Adrenal gland (tissue), 12 donors: ENCODE measurements around the gene KCTD10. TPM values are rescaled to one million over a fixed set of nuclear protein-coding genes. Genes with fewer than 3 reads are reported as not detected.

Experiments used
- DNase-seq, 7 donors: peaks; one replicate each; pipeline ENCODE4 v3.0.0-alpha.2; 2019 to 2020
- H3K27ac ChIP-seq, 5 donors: fragments of 200-600 bp; sonication (generic) in 4 of 5; 1 replicate in 3 of 5; 2 replicates in 2 of 5; pipeline versions ENCODE4 v1.5.1 to v1.8.0; 2016 to 2020; ENCODE audit warnings: mild to moderate bottlenecking in 1 of 5
- H3K27me3 ChIP-seq: fragments of 200-600 bp; 2 replicates; pipeline ENCODE4 v1.8.0; 2021
- H3K36me3 ChIP-seq, 2 donors: fragments of 200-600 bp; replicated peaks in 1 of 2; 1 replicate in 1 of 2; 2 replicates in 1 of 2; pipeline versions ENCODE4 v1.5.1 to v1.8.0; 2018 to 2022
- H3K4me1 ChIP-seq, 2 donors: fragments of 200-600 bp; replicated peaks in 1 of 2; 1 replicate in 1 of 2; 2 replicates in 1 of 2; pipeline versions ENCODE4 v1.5.1 to v1.8.0; 2018 to 2021
- H3K4me3 ChIP-seq, 4 donors: fragments of 200-600 bp; sonication (generic) in 3 of 4; one replicate each; pipeline ENCODE4 v1.5.1; 2016 to 2018
- H3K9me3 ChIP-seq, 3 donors: fragments of 200-600 bp; sonication (generic) in 1 of 3; replicated peaks in 1 of 3; 1 replicate in 2 of 3; 2 replicates in 1 of 3; pipeline versions ENCODE4 v1.5.1 to v1.8.0; 2016 to 2021
- POLR2A ChIP-seq, 2 donors: fragments of 450-650 bp; IDR thresholded peaks; one replicate each; pipeline ENCODE4 v1.6.1; 2017; ENCODE audit warnings: antibody characterized with exemption in 2 of 2, mild to moderate bottlenecking in 2 of 2, moderate library complexity in 1 of 2
- WGBS, 4 donors: extraction: QIAGEN DNeasy Blood & Tissue Kit in 2 of 4; methylation state at CpG; one replicate each; pipeline versions ENCODE4 v1.1.5 to v1.1.7; 2013 to 2017; 5-methylcytosine and 5-hydroxymethylcytosine counted together
- intact Hi-C, 2 donors: fragments of 100-400 bp; cut with DNase I; formaldehyde crosslinking; loops; one replicate each; pipeline versions ENCODE4 v1.14.1 to v1.15.0; 2022 to 2023
- polyA plus RNA-seq, 3 donors: library from polyadenylated mRNA; stranded (reverse); fragments of 200-250 nt in 2 of 3; fragments of 350-450 nt in 1 of 3; fragmentation: Illumina TruSeq in 1 of 3; extraction: RNeasy Lipid Tissue Mini Kit (QIAGEN cat#74804) in 1 of 3; gene quantifications; one replicate each; pipeline ENCODE4 v1.2.3, GENCODE V29; 2013 to 2014
- total RNA-seq, 9 donors: library from RNA; depleted of rRNA in 4 of 9; stranded (reverse); fragments of >200 nt in 4 of 9; fragments of 120-200 nt in 1 of 9; fragmentation: NEBNext Ultra II Directional in 1 of 9; extraction: Animal tissue kit (Norgen Biotek cat#: 25700) in 1 of 9; gene quantifications; one replicate each; pipeline versions ENCODE4 v1.1.0 to v1.2.4, GENCODE V29; 2013 to 2023
- TF ChIP-seq, protein P1 (sequence below), 6 experiments: fragments of 450-650 bp in 4 of 6; fragments of 200-600 bp in 2 of 6; sonication (generic) in 1 of 6; IDR thresholded peaks; 1 replicate in 5 of 6; 2 replicates in 1 of 6; pipeline versions ENCODE4 v1.5.1 to v1.8.0; 2016 to 2021; ENCODE audit warnings: antibody characterized with exemption in 6 of 6, mild to moderate bottlenecking in 2 of 6, moderate library complexity in 1 of 6
- donor health status: healthy with polysubstance abuse.
- donor health status: Bipolar disorder and iron deficiency.
- donor health status: DM: yes; HTN: yes; CAD: no.
- donor health status: DM: no; HTN: no; CAD: no.
- donor health status: DM: no; HTN: no; CAD: no.
- donor health status: DM: yes; HTN: yes; CAD: no.

Gene KCTD10
- total and polyA plus RNA-seq, 12 donors: 21.6 to 77.8 (median 56.1) TPM

DNA sequence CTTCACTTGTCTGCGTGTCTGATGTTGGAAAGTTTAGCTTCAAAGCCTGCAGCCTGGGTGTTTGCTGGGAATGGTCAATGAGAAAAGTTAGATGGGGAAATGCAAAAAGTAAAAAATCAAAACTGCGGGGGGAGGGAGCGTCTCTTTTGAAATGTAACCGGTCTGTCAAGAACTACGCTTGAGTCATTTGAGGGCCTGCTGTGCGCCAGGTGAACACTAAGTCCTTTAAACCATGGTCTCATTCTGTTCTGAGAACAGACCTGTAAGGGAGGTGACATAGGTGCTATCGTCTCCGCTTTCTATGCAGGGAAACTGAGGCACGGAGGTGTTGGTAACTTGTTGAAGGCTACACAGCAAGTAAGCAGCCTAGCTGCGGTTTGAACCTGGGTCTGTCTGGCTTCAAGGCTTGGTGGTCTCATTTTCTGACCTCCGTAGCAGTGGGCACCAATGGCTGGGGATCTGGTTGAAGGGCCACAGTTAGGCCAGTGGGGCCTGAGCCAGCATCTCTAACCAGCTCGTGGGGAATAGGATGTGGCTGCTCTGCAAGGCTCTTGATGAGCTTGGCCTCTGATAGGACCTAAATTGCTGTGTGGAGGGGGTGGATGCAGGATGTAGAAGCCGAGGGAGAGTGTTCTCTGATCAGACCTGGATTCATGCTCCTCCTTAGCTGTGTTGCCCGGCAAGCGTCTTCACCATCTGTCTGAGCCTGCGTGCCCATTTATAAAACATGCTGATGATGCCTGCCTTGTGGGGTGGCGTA is 41.5 kb downstream of the KCTD10 start:
- no peaks in the 10 kb centered on the region for H3K9me3 ChIP-seq
- intact Hi-C loops: no loop called here

DNA sequence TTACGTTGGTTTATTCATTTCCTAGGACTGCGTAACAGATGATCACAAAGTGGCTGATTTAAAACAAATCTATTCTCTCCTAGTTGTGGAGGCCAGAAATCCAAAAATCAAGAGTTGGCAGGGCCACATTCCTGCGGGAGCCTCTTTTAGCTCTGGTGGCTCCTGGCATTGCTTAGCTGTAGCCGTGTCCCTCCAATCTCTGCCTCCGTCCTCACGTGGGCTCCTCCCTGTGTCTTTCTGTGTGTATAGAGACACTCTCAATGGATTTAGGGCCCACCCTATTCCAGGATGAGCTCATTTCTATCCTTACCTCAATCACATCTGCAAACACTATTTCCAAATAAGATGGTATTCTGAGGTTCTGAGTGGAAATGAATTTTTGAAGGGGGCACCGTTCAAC is 42.5 kb downstream of the KCTD10 start:
- DNase-seq: no peak
- no peak overlapping the region for H3K27ac ChIP-seq
- no peaks in the 10 kb centered on the region for H3K27me3 ChIP-seq
- no peak overlapping the region for H3K4me3 ChIP-seq
- no peaks in the 10 kb centered on the region for H3K4me1 ChIP-seq
- no peaks in the 10 kb centered on the region for H3K9me3 ChIP-seq
- no peaks in the 10 kb centered on the region for H3K36me3 ChIP-seq
- WGBS, 4 donors: 85 to 88% (median 87%) methylated on average over 7 of the region's 7 CpGs
- intact Hi-C loops: loop anchor here in 1 of 2 donors (5.0 kb wide), 1 partner anchor 33 kb away; no protein-coding TSS in a partner anchor
- no peak for TF ChIP-seq POLR2A (IDR thresholded peaks at IDR 0.05)
- TF ChIP-seq, protein P1, sequence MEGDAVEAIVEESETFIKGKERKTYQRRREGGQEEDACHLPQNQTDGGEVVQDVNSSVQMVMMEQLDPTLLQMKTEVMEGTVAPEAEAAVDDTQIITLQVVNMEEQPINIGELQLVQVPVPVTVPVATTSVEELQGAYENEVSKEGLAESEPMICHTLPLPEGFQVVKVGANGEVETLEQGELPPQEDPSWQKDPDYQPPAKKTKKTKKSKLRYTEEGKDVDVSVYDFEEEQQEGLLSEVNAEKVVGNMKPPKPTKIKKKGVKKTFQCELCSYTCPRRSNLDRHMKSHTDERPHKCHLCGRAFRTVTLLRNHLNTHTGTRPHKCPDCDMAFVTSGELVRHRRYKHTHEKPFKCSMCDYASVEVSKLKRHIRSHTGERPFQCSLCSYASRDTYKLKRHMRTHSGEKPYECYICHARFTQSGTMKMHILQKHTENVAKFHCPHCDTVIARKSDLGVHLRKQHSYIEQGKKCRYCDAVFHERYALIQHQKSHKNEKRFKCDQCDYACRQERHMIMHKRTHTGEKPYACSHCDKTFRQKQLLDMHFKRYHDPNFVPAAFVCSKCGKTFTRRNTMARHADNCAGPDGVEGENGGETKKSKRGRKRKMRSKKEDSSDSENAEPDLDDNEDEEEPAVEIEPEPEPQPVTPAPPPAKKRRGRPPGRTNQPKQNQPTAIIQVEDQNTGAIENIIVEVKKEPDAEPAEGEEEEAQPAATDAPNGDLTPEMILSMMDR (IDR thresholded peaks at IDR 0.05): no peak

More for the DNA sequence above, 41.5 kb downstream of the KCTD10 start:
- H3K27me3 ChIP-seq: no peaks in the 10 kb centered on the region
- DNase-seq: no peak
- no peak for TF ChIP-seq POLR2A (IDR thresholded peaks at IDR 0.05)
- WGBS, 4 donors: 80 to 84% (median 82%) methylated on average over 16 to 17 of the region's 17 CpGs
- H3K4me3 ChIP-seq: no peak overlapping the region
- no peak overlapping the region for H3K27ac ChIP-seq
- H3K4me1 ChIP-seq: no peaks in the 10 kb centered on the region
- H3K36me3 ChIP-seq: no peaks in the 10 kb centered on the region

DNA sequence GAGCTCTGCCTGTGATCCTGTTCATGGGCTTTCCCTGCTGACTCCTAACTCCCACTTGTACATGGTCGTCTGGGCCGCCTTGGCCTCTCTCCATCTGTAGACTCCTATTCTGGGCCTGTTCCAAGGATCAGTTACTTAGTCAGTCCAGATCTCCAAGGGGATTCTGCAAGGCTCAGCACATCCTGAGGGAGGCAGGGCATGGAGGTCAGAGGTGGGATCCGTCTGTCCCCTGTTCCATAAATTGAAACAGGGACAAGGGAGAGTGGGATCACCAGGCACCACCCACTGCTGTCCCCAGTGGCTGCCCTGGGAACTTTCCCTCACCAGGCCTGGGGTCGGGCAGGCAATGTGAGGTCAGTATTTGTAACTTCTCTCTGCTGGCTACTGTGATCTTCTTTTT is 43.5 kb downstream of the KCTD10 start:
- no peaks in the 10 kb centered on the region for H3K4me1 ChIP-seq
- H3K9me3 ChIP-seq: no peaks in the 10 kb centered on the region
- DNase-seq: peak in 2 of 7 donors; percentile 9 to 38
- no peaks in the 10 kb centered on the region for H3K27me3 ChIP-seq
- intact Hi-C loops: loop anchor here in 1 of 2 donors (5.0 kb wide), 1 partner anchor 34 kb away; no protein-coding TSS in a partner anchor
- H3K4me3 ChIP-seq: no peak overlapping the region
- H3K36me3 ChIP-seq: no peaks in the 10 kb centered on the region
- H3K27ac ChIP-seq: peak overlapping the region in 1 of 5 donors; percentile 18
- WGBS, 4 donors: 62 to 79% (median 76%) methylated on average over 4 of the region's 4 CpGs
- no peak for TF ChIP-seq POLR2A (IDR thresholded peaks at IDR 0.05)
- TF ChIP-seq, protein P1 (IDR thresholded peaks at IDR 0.05): peak in 4 of 6 experiments; percentile 16 to 38 (median 30)

DNA sequence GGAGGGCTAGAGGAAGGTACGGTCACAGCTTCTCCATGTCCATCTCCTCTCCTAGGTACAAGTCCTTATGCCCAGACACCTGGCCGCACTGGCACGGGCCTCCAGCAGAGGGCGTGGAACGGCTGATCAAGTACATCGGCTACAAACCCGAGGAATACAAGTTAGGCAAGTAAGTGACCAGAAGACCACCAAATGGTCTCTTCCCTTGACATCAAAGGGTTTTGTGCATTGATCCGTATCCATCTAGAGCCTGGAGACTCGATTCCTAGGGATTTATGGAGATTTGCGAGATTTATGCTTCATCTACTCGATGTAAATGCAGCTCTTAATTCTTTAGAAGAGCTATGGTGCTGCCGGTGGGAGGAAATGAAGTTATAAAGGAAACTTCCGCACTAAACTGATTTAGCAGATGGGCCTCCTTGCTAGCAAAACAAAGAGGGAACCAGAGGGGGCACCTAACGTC is 44.2 kb downstream of the KCTD10 start:
- Histone ChIP-seq H3K27ac (peak overlapping the region in 1 of 5 donors; percentile 18), H3K4me1 (no peaks in the 10 kb centered on the region), H3K27me3 (no peaks in the 10 kb centered on the region), H3K36me3 (no peaks in the 10 kb centered on the region), H3K9me3 (no peaks in the 10 kb centered on the region), H3K4me3 (no peak overlapping the region)
- intact Hi-C loops: loop anchor here in 1 of 2 donors (5.0 kb wide), 1 partner anchor 34 kb away; no protein-coding TSS in a partner anchor
- TF ChIP-seq, protein P1 (IDR thresholded peaks at IDR 0.05): peak; percentile 55 to 83 (median 69)
- TF ChIP-seq POLR2A (IDR thresholded peaks at IDR 0.05): no peak
- WGBS, 4 donors: 24 to 33% (median 28%) methylated on average over 11 to 14 of the region's 14 CpGs
- peak; percentile 79 to 95 (median 85) for DNase-seq
